ENCODE results near the gene KCNE4. TPM values are rescaled to one million over a fixed set of nuclear protein-coding genes. Genes with fewer than 3 reads are reported as not detected.

KCNE4 gene
- polyA plus RNA-seq, 1 of the 3 experiments (the other 2 are of a cell fraction), result 0.20 TPM

DNA sequence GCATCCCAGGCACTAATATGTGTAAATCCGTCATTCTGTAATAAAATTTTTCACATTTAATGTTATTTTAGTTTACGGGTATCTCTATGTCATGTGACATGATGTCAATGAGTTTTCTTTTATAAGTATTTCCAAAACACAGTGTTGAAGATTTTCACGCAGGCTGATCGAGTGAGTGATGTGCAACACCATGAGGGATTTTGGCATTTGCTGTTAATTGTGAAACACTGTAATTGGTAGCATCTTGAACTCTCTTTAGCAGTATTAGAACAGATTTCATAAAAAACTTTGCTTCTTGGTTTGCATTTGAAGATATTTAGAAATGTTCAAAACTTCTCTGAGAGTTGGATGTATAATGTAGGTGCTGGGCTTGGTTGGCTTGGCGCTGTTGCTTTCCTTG is 35.5 kb downstream of the KCNE4 start:
- Histone ChIP-seq H3F3A (replicated peaks; ENCODE audit: insufficient read depth) (peaks cover 9% of the 10 kb centered on the region), H3K4me1 (ENCODE audit: control insufficient read depth in 1 of 2, insufficient read depth in 2 of 2, low read depth in 1 of 2, low read length in 1 of 2) (peaks cover 5 to 18% of the 10 kb centered on the region in 2 experiments), H3K79me2 (ENCODE audit: insufficient read depth) (no peaks in the 10 kb centered on the region), H3K27me3 (ENCODE audit: insufficient read depth) (no peaks in the 10 kb centered on the region), H3K9ac (no peak overlapping the region), H2AFZ (ENCODE audit: low read depth) (no peak overlapping the region), H3K27ac (ENCODE audit: low read depth in 2 of 2, low read length in 1 of 2) (no peak overlapping the region), H3K4me3 (ENCODE audit: low read depth in 2 of 2, low read length in 1 of 2) (no peak overlapping the region), H3K36me3 (replicated peaks in 1 of 2; ENCODE audit: control insufficient read depth in 1 of 2, insufficient read depth in 2 of 2, low read length in 1 of 2) (no peaks in the 10 kb centered on the region), H3K4me2 (no peak overlapping the region), H3K9me2 (no peaks in the 10 kb centered on the region), H3K9me3 (no peaks in the 10 kb centered on the region), H4K20me1 (ENCODE audit: insufficient read depth) (no peaks in the 10 kb centered on the region)
- CTCF ChIA-PET, result no interaction called here
- WGBS (ENCODE audit: low lambda C conversion rate), result 96% methylated on average over 5 of the region's 5 CpGs
- no peak for DNase-seq
- POLR2A ChIA-PET, result no interaction called here
- TF ChIP-seq EZH2phosphoT487 (IDR thresholded peaks at IDR 0.05; ENCODE audit: borderline replicate concordance, low read depth) (no peak), TCF12 (IDR thresholded peaks at IDR 0.05) (no peak)

GRCh38 chr2:223088866-223089265 is 36.9 kb downstream of the KCNE4 start:
- H3K27ac ChIP-seq (ENCODE audit: low read depth in 2 of 2, low read length in 1 of 2), result peak overlapping the region in 1 of 2 experiments; percentile 30; a peak in 1 of 4 replicates
- TF ChIP-seq MXI1 (IDR thresholded peaks at IDR 0.05; ENCODE audit: low read depth, low read length) (no peak), NRF1 (IDR thresholded peaks at IDR 0.05; ENCODE audit: low read depth, low read length) (no peak), EP300 (IDR thresholded peaks at IDR 0.05; ENCODE audit: borderline replicate concordance in 1 of 2, low read depth in 1 of 2, low read length in 1 of 2) (no peak), USF1 (IDR thresholded peaks at IDR 0.05; ENCODE audit: borderline replicate concordance, low read depth) (no peak), IRF3 (IDR thresholded peaks at IDR 0.05; ENCODE audit: low read depth, low read length) (no peak), TCF12 (IDR thresholded peaks at IDR 0.05) (no peak), GATA2 (CRISPR knock-in tag; IDR thresholded peaks at IDR 0.05) (no peak), TEAD4 (IDR thresholded peaks at IDR 0.05; ENCODE audit: borderline replicate concordance, insufficient read depth) (no peak)
- TF ChIP-seq, protein P1, sequence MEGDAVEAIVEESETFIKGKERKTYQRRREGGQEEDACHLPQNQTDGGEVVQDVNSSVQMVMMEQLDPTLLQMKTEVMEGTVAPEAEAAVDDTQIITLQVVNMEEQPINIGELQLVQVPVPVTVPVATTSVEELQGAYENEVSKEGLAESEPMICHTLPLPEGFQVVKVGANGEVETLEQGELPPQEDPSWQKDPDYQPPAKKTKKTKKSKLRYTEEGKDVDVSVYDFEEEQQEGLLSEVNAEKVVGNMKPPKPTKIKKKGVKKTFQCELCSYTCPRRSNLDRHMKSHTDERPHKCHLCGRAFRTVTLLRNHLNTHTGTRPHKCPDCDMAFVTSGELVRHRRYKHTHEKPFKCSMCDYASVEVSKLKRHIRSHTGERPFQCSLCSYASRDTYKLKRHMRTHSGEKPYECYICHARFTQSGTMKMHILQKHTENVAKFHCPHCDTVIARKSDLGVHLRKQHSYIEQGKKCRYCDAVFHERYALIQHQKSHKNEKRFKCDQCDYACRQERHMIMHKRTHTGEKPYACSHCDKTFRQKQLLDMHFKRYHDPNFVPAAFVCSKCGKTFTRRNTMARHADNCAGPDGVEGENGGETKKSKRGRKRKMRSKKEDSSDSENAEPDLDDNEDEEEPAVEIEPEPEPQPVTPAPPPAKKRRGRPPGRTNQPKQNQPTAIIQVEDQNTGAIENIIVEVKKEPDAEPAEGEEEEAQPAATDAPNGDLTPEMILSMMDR (IDR thresholded peaks at IDR 0.05), result no peak
- no peak for DNase-seq
- WGBS (ENCODE audit: low lambda C conversion rate), result 81% methylated on average over 3 of the region's 3 CpGs
- H3F3A ChIP-seq (replicated peaks; ENCODE audit: insufficient read depth), result peaks cover 9% of the 10 kb centered on the region
- no peaks in the 10 kb centered on the region for H3K9me2 ChIP-seq
- H3K4me1 ChIP-seq (ENCODE audit: control insufficient read depth in 1 of 2, insufficient read depth in 2 of 2, low read depth in 1 of 2, low read length in 1 of 2), result peaks cover 7 to 25% of the 10 kb centered on the region in 2 experiments
- ChIA-PET POLR2A (no interaction called here), CTCF (no interaction called here)
- no peak overlapping the region for H3K4me2 ChIP-seq
- no peak overlapping the region for H3K9ac ChIP-seq
- H3K9me3 ChIP-seq, result no peaks in the 10 kb centered on the region
- peak overlapping the region; percentile 44; the same call in 1 of the 2 replicates for H2AFZ ChIP-seq (ENCODE audit: low read depth)
- H3K27me3 ChIP-seq (ENCODE audit: insufficient read depth), result no peaks in the 10 kb centered on the region
- no peaks in the 10 kb centered on the region for H3K36me3 ChIP-seq (replicated peaks in 1 of 2; ENCODE audit: control insufficient read depth in 1 of 2, insufficient read depth in 2 of 2, low read length in 1 of 2)
- H3K4me3 ChIP-seq (ENCODE audit: low read depth in 2 of 2, low read length in 1 of 2), result no peak overlapping the region
- H3K79me2 ChIP-seq (ENCODE audit: insufficient read depth), result no peaks in the 10 kb centered on the region
- H4K20me1 ChIP-seq (ENCODE audit: insufficient read depth), result no peaks in the 10 kb centered on the region

Measured in SK-N-SH (cell line).